ENCODE measurements around the gene POLD3. TPM values are rescaled to one million over a fixed set of nuclear protein-coding genes. Genes with fewer than 3 reads are reported as not detected.

Gene POLD3
- total RNA-seq, 4 donors from 2014 or later: 7.4 to 29.4 (median 20.6) TPM

GRCh38 chr11:74630043-74630442, 37.7 kb downstream of the POLD3 start:
- WGBS, 2 donors (ENCODE audit: low coverage in 1 of 2): 38 to 62% methylated on average over 2 of the region's 2 CpGs
- Histone ChIP-seq H3K27ac (no peak overlapping the region), H3K4me1 (peaks cover 0 to 29% (median 9%) of the 10 kb centered on the region in 4 donors), H3K4me3 (no peak overlapping the region), H3K9me3 (no peaks in the 10 kb centered on the region), H3K27me3 (no peaks in the 10 kb centered on the region), H3K36me3 (peaks cover 0 to 12% (median 3%) of the 10 kb centered on the region in 4 donors)
- no peak for TF ChIP-seq POLR2A (IDR thresholded peaks at IDR 0.05)
- no peak for TF ChIP-seq EP300 (IDR thresholded peaks at IDR 0.05; ENCODE audit: low read depth)
- no peak for TF ChIP-seq POLR2AphosphoS5 (IDR thresholded peaks at IDR 0.05)
- TF ChIP-seq CTCF (IDR thresholded peaks at IDR 0.05): no peak
- no peak for DNase-seq
- in situ Hi-C loops (cut with MboI; ENCODE audit: low pct_ligation_motif_present in 1 of 4, low pct_unique_long_range_greater_than_20kb in 1 of 4, low sequenced_read_pairs in 3 of 4): no loop called here
- intact Hi-C loops (cut with DNase I; ENCODE audit: low total_unique reads): no loop called here

- no peak for DNase-seq
- Histone ChIP-seq H3K27me3 (no peaks in the 10 kb centered on the region), H3K4me1 (peaks cover 0 to 32% (median 11%) of the 10 kb centered on the region in 4 donors), H3K9me3 (no peaks in the 10 kb centered on the region), H3K27ac (peak overlapping the region; percentile 25 to 69 (median 44)), H3K36me3 (peaks cover 0 to 20% (median 0%) of the 10 kb centered on the region in 4 donors), H3K4me3 (no peak overlapping the region)
- TF ChIP-seq POLR2AphosphoS5 (IDR thresholded peaks at IDR 0.05) (no peak), EP300 (IDR thresholded peaks at IDR 0.05; ENCODE audit: low read depth) (no peak), CTCF (IDR thresholded peaks at IDR 0.05) (no peak), POLR2A (IDR thresholded peaks at IDR 0.05) (no peak)
- in situ Hi-C loops (cut with MboI; ENCODE audit: low pct_ligation_motif_present in 1 of 4, low pct_unique_long_range_greater_than_20kb in 1 of 4, low sequenced_read_pairs in 3 of 4) (no loop called here), intact Hi-C loops (cut with DNase I; ENCODE audit: low total_unique reads) (no loop called here)
- WGBS, 2 donors (ENCODE audit: low coverage in 1 of 2): 86 to 89% methylated on average over 4 to 5 of the region's 5 CpGs
These were observed 41.3 kb downstream of the POLD3 start for GRCh38 chr11:74633406-74634393.

GRCh38 chr11:74634537-74634936, 42.2 kb downstream of the POLD3 start:
- in situ Hi-C loops (cut with MboI; ENCODE audit: low pct_ligation_motif_present in 1 of 4, low pct_unique_long_range_greater_than_20kb in 1 of 4, low sequenced_read_pairs in 3 of 4) (no loop called here), intact Hi-C loops (cut with DNase I; ENCODE audit: low total_unique reads) (no loop called here)
- Histone ChIP-seq H3K27me3 (no peaks in the 10 kb centered on the region), H3K9me3 (no peaks in the 10 kb centered on the region), H3K27ac (peak overlapping the region; percentile 33 to 69 (median 49)), H3K4me1 (peaks cover 0 to 32% (median 11%) of the 10 kb centered on the region in 4 donors), H3K4me3 (no peak overlapping the region), H3K36me3 (peaks cover 0 to 20% (median 3%) of the 10 kb centered on the region in 4 donors)
- TF ChIP-seq CTCF (IDR thresholded peaks at IDR 0.05) (peak in 3 of 5 experiments; percentile 23 to 34 (median 29)), EP300 (IDR thresholded peaks at IDR 0.05; ENCODE audit: low read depth) (no peak)
- peak; percentile 14 for DNase-seq
- WGBS, 2 donors (ENCODE audit: low coverage in 1 of 2): 20 to 52% methylated on average over 1 to 4 of the region's 4 CpGs

- intact Hi-C loops (cut with DNase I; ENCODE audit: low total_unique reads) (no loop called here), in situ Hi-C loops (cut with MboI; ENCODE audit: low pct_ligation_motif_present in 1 of 4, low pct_unique_long_range_greater_than_20kb in 1 of 4, low sequenced_read_pairs in 3 of 4) (no loop called here)
These were observed 44.3 kb downstream of the POLD3 start for GRCh38 chr11:74636630-74637184.

More at GRCh38 chr11:74636630-74637184, 44.3 kb downstream of the POLD3 start:
- TF ChIP-seq CTCF (IDR thresholded peaks at IDR 0.05): no peak
- TF ChIP-seq POLR2AphosphoS5 (IDR thresholded peaks at IDR 0.05): peak in 1 of 3 donors; percentile 7
- TF ChIP-seq POLR2A (IDR thresholded peaks at IDR 0.05): no peak
- TF ChIP-seq EP300 (IDR thresholded peaks at IDR 0.05; ENCODE audit: low read depth): no peak
- 79% methylated on average over 1 of the region's 1 CpG; no CpG with 5 or more reads in 1 of the 2 donors for WGBS, 2 donors (ENCODE audit: low coverage in 1 of 2)
- Histone ChIP-seq H3K4me1 (peaks cover 0 to 32% (median 11%) of the 10 kb centered on the region in 4 donors), H3K4me3 (no peak overlapping the region), H3K27ac (peak overlapping the region; percentile 47 to 69 (median 58)), H3K27me3 (no peaks in the 10 kb centered on the region), H3K9me3 (no peaks in the 10 kb centered on the region), H3K36me3 (peaks cover 0 to 38% (median 11%) of the 10 kb centered on the region in 4 donors)
- no peak for DNase-seq

All from transverse colon (tissue), 4 donors.